ENCODE measurements around the gene VPS8.
"Not testable (repeated sequence)": the region's sequence is repeated elsewhere in the genome, so short reads cannot be mapped to it uniquely, and the experiment has no call there.

DNA sequence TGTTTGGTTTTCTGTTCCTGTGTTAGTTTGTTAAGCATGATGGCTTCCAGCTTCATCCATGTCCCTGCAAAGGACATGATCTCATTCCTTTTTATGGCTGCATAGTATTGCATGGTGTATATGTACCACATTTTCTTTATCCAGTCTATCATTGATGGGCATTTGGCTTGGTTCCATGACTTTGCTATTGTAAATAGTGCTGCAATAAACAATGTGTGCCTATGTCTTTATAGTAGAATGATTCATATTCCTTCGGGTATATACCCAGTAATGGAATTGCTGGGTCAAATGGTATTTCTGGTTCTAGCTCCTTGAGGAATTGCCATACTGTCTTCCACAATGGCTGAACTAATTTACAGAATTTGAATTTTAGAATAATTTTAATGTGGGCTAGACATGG lies 138.8 kb downstream of the VPS8 start:
- TF ChIP-seq, protein P1, sequence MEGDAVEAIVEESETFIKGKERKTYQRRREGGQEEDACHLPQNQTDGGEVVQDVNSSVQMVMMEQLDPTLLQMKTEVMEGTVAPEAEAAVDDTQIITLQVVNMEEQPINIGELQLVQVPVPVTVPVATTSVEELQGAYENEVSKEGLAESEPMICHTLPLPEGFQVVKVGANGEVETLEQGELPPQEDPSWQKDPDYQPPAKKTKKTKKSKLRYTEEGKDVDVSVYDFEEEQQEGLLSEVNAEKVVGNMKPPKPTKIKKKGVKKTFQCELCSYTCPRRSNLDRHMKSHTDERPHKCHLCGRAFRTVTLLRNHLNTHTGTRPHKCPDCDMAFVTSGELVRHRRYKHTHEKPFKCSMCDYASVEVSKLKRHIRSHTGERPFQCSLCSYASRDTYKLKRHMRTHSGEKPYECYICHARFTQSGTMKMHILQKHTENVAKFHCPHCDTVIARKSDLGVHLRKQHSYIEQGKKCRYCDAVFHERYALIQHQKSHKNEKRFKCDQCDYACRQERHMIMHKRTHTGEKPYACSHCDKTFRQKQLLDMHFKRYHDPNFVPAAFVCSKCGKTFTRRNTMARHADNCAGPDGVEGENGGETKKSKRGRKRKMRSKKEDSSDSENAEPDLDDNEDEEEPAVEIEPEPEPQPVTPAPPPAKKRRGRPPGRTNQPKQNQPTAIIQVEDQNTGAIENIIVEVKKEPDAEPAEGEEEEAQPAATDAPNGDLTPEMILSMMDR (IDR thresholded peaks at IDR 0.05; ENCODE audit: control extremely low read depth in 1 of 3, insufficient read depth in 1 of 3, low read depth in 1 of 3, low read length in 3 of 3) = not testable (repeated sequence)
- TF ChIP-seq EP300 (IDR thresholded peaks at IDR 0.05; ENCODE audit: borderline replicate concordance in 1 of 2, low read depth in 2 of 2, low read length in 2 of 2); JUN (IDR thresholded peaks at IDR 0.05; ENCODE audit: low read depth, low read length); RFX5 (IDR thresholded peaks at IDR 0.05; ENCODE audit: borderline replicate concordance, low read depth, low read length); SUZ12 (IDR thresholded peaks at IDR 0.05; ENCODE audit: low read length); CBX8 (IDR thresholded peaks at IDR 0.05; ENCODE audit: borderline replicate concordance, low read depth, low read length); CHD1 (IDR thresholded peaks at IDR 0.05; ENCODE audit: low read depth, low read length); JUND (IDR thresholded peaks at IDR 0.05; ENCODE audit: low read length); POLR2A (IDR thresholded peaks at IDR 0.05; ENCODE audit: control extremely low read depth in 1 of 2, low read depth in 2 of 2, low read length in 2 of 2); FOSL1 (IDR thresholded peaks at IDR 0.05; ENCODE audit: insufficient read depth, low read depth, low read length); SP1 (IDR thresholded peaks at IDR 0.05; ENCODE audit: low read depth, low read length): not testable (repeated sequence)
